Measurements from ENCODE around the gene ARL6IP5. TPM values are rescaled to one million over a fixed set of nuclear protein-coding genes. Genes with fewer than 3 reads are reported as not detected.

Gene ARL6IP5
- total RNA-seq, 2 donors from 2014 or later, result 34.6 to 73.9 TPM

- no peaks in the 10 kb centered on the region for H3K9me3 ChIP-seq
- H3K36me3 ChIP-seq (replicated peaks in 1 of 2; ENCODE audit: insufficient read depth in 1 of 2, low read depth in 2 of 2), result peaks cover 3 to 19% of the 10 kb centered on the region in 2 donors
- H3K27me3 ChIP-seq, result no peaks in the 10 kb centered on the region
- ATAC-seq, result no peak
- DNase-seq, result no peak
- intact Hi-C loops (cut with DNase I), result no loop called here
- TF ChIP-seq CTCF (IDR thresholded peaks at IDR 0.05) (no peak), POLR2A (IDR thresholded peaks at IDR 0.05) (no peak)
- no peaks in the 10 kb centered on the region for H3K4me1 ChIP-seq
- 70 to 77% methylated on average over 3 of the region's 3 CpGs for WGBS, 2 donors
- no peak overlapping the region for H3K27ac ChIP-seq
- no peak overlapping the region for H3K4me3 ChIP-seq
Observed at GRCh38 chr3:69103123-69103522, 18.4 kb downstream of the ARL6IP5 start.

- DNase-seq (no peak), ATAC-seq (no peak)
- intact Hi-C loops (cut with DNase I), result no loop called here
- H3K4me3 ChIP-seq, result no peak overlapping the region
- H3K36me3 ChIP-seq (replicated peaks in 1 of 2; ENCODE audit: insufficient read depth in 1 of 2, low read depth in 2 of 2), result peaks cover 3 to 19% of the 10 kb centered on the region in 2 donors
- no peaks in the 10 kb centered on the region for H3K27me3 ChIP-seq
- H3K4me1 ChIP-seq, result no peaks in the 10 kb centered on the region
- TF ChIP-seq POLR2A (IDR thresholded peaks at IDR 0.05) (no peak), CTCF (IDR thresholded peaks at IDR 0.05) (no peak)
- no peak overlapping the region for H3K27ac ChIP-seq
- WGBS, 2 donors, result 83 to 86% methylated on average over 8 of the region's 8 CpGs
- H3K9me3 ChIP-seq, result no peaks in the 10 kb centered on the region
Observed at GRCh38 chr3:69104586-69104985, 19.8 kb downstream of the ARL6IP5 start.

- H3K9me3 ChIP-seq, result no peaks in the 10 kb centered on the region
- intact Hi-C loops (cut with DNase I), result no loop called here
- no peak for ATAC-seq
- no peaks in the 10 kb centered on the region for H3K4me1 ChIP-seq
- TF ChIP-seq CTCF (IDR thresholded peaks at IDR 0.05) (no peak), POLR2A (IDR thresholded peaks at IDR 0.05) (no peak)
- 44 to 55% methylated on average over 3 of the region's 3 CpGs for WGBS, 2 donors
- no peak overlapping the region for H3K4me3 ChIP-seq
- no peak overlapping the region for H3K27ac ChIP-seq
- peaks cover 3 to 19% of the 10 kb centered on the region in 2 donors for H3K36me3 ChIP-seq (replicated peaks in 1 of 2; ENCODE audit: insufficient read depth in 1 of 2, low read depth in 2 of 2)
- H3K27me3 ChIP-seq, result no peaks in the 10 kb centered on the region
- DNase-seq, result no peak
Observed at GRCh38 chr3:69105320-69105719, 20.6 kb downstream of the ARL6IP5 start.

DNA sequence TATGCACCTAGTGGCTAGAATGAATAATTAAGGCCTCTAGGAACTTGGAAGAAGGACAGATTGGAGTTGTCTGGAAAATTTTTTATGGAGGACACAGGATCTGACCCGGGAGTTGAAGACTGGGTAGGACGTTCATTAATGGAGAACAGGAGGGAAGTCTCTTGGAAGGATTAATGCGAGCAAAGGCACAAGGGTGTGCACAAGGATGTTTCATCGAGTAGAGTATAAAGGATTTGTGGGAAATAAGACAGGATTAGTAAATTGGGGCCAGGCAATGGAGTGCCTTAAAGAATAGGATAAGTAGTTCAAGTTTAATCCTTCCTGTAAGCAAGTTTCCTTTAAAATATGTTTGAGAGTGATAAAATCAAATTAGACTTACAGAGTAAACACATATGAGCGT is 23.1 kb downstream of the ARL6IP5 start:
- 71 to 80% methylated on average over 5 of the region's 5 CpGs for WGBS, 2 donors
- H3K27ac ChIP-seq, result no peak overlapping the region
- H3K4me1 ChIP-seq, result no peaks in the 10 kb centered on the region
- H3K27me3 ChIP-seq, result no peaks in the 10 kb centered on the region
- intact Hi-C loops (cut with DNase I), result no loop called here
- TF ChIP-seq POLR2A (IDR thresholded peaks at IDR 0.05), result no peak
- no peak for TF ChIP-seq CTCF (IDR thresholded peaks at IDR 0.05)
- H3K9me3 ChIP-seq, result no peaks in the 10 kb centered on the region
- peaks cover 3 to 10% of the 10 kb centered on the region in 2 donors for H3K36me3 ChIP-seq (replicated peaks in 1 of 2; ENCODE audit: insufficient read depth in 1 of 2, low read depth in 2 of 2)
- DNase-seq (no peak), ATAC-seq (no peak)
- no peak overlapping the region for H3K4me3 ChIP-seq

GRCh38 chr3:69108811-69109210 is 24.1 kb downstream of the ARL6IP5 start:
- Histone ChIP-seq H3K4me3 (no peak overlapping the region), H3K9me3 (no peaks in the 10 kb centered on the region), H3K27me3 (no peaks in the 10 kb centered on the region), H3K4me1 (no peaks in the 10 kb centered on the region), H3K36me3 (replicated peaks in 1 of 2; ENCODE audit: insufficient read depth in 1 of 2, low read depth in 2 of 2) (peaks cover 2 to 6% of the 10 kb centered on the region in 2 donors), H3K27ac (no peak overlapping the region)
- TF ChIP-seq CTCF (IDR thresholded peaks at IDR 0.05) (no peak), POLR2A (IDR thresholded peaks at IDR 0.05) (no peak)
- no peak for DNase-seq
- 73 to 76% methylated on average over 5 of the region's 5 CpGs for WGBS, 2 donors
- intact Hi-C loops (cut with DNase I), result no loop called here
- no peak for ATAC-seq
